Natural killer cell (primary cell): ENCODE measurements around the gene ABCB4. TPM values are rescaled to one million over a fixed set of nuclear protein-coding genes. Genes with fewer than 3 reads are reported as not detected.
A peak's percentile ranks its signal among the peaks of the same experiment; 100 is the strongest.

Source experiments
- ATAC-seq, 3 donors: fragments of 150-1000 bp in 2 of 3; fragments of 200-7000 bp in 1 of 3; cut with Tn5 transposase; 1 replicate in 1 of 3; 2 replicates in 2 of 3; pipeline ENCODE4 v1.10.0; 2021; ENCODE audit warnings: mild to moderate bottlenecking in 2 of 3, moderate library complexity in 2 of 3
- DNase-seq, 2 donors: peaks; one replicate each; pipeline versions ENCODE4 v3.0.0 to v3.0.0-alpha.2; 2013 to 2021; ENCODE audit warnings: mixed read lengths in 1 of 2
- H3K27ac ChIP-seq: one replicate; pipeline ENCODE4 v1.5.1; 2013; ENCODE audit warnings: mild to moderate bottlenecking, low read length
- H3K27me3 ChIP-seq: one replicate; pipeline ENCODE4 v1.6.1; 2013; ENCODE audit warnings: low read length; ENCODE audit not compliant: control insufficient read depth, insufficient read depth
- H3K36me3 ChIP-seq: one replicate; pipeline ENCODE4 v1.6.1; 2013; ENCODE audit warnings: low read length; ENCODE audit not compliant: control insufficient read depth, insufficient read depth
- H3K4me1 ChIP-seq: one replicate; pipeline ENCODE4 v1.6.1; 2013; ENCODE audit warnings: low read length; ENCODE audit not compliant: control insufficient read depth, insufficient read depth
- H3K4me3 ChIP-seq: one replicate; pipeline ENCODE4 v1.5.1; 2013; ENCODE audit warnings: low read length
- H3K9me3 ChIP-seq: one replicate; pipeline ENCODE4 v1.6.1; 2013; ENCODE audit warnings: low read length; ENCODE audit not compliant: control insufficient read depth, insufficient read depth
- H3K27ac Mint-ChIP-seq, 2 donors: one replicate each; pipeline ENCODE4 v1.8.0; 2022; ENCODE audit warnings: mild to moderate bottlenecking in 2 of 2, mixed read lengths in 2 of 2, moderate library complexity in 1 of 2
- H3K27me3 Mint-ChIP-seq, 2 donors: one replicate each; pipeline ENCODE4 v1.8.0; 2022; ENCODE audit warnings: low read depth in 2 of 2, mixed read lengths in 2 of 2
- H3K36me3 Mint-ChIP-seq: one replicate; pipeline ENCODE4 v1.8.0; 2022; ENCODE audit warnings: mixed read lengths
- H3K4me1 Mint-ChIP-seq, 2 donors: one replicate each; pipeline ENCODE4 v1.8.0; 2022; ENCODE audit warnings: mixed read lengths in 2 of 2
- H3K4me3 Mint-ChIP-seq: one replicate; pipeline ENCODE4 v1.8.0; 2022; ENCODE audit warnings: mild to moderate bottlenecking, moderate library complexity, mixed read lengths
- H3K9me3 Mint-ChIP-seq, 2 donors: one replicate each; pipeline ENCODE4 v1.8.0; 2022; ENCODE audit warnings: mixed read lengths in 2 of 2
- CTCF ChIP-seq: fragments of 200-600 bp; IDR thresholded peaks from one replicate; pipeline ENCODE4 v1.8.0; 2022; ENCODE audit warnings: antibody characterized with exemption
- WGBS: methylation state at CpG from one replicate; pipeline ENCODE4 v1.1.7; 2013; ENCODE audit warnings: missing lambda C conversion rate; ENCODE audit not compliant: insufficient coverage; 5-methylcytosine and 5-hydroxymethylcytosine counted together
- intact Hi-C: fragments of 100-400 bp; cut with micrococcal nuclease; formaldehyde crosslinking; loops from one replicate; pipeline ENCODE4 v1.14.2; 2022
- total RNA-seq, 4 donors: library from RNA; stranded (reverse); fragments of 120-200 nt in 1 of 4; gene quantifications; one replicate each; pipeline versions ENCODE4 v1.2.3 to v1.2.4, GENCODE V29; 2013 to 2022

The ABCB4 gene
- total RNA-seq, 3 donors from 2014 or later (not counting 1 experiment from before 2014, with no cell fraction given): 0.14 to 0.63 (median 0.50) TPM

- no peak overlapping the region for H3K4me3 Mint-ChIP-seq
Measured at GRCh38 chr7:87375662-87376435, 99.6 kb downstream of the ABCB4 start.

GRCh38 chr7:87370660-87371180, 104.8 kb downstream of the ABCB4 start:
- TF ChIP-seq CTCF: no peak
- Mint-ChIP-seq H3K4me3 (no peak overlapping the region), H3K27ac (no peak overlapping the region), H3K36me3 (no peaks in the 10 kb centered on the region), H3K9me3 (no peaks in the 10 kb centered on the region), H3K4me1 (no peaks in the 10 kb centered on the region), H3K27me3 (no peaks in the 10 kb centered on the region)
- WGBS: no CpG with 5 or more reads among the region's 1 CpG
- Histone ChIP-seq H3K4me3 (no peak overlapping the region), H3K27me3 (no peaks in the 10 kb centered on the region), H3K36me3 (no peaks in the 10 kb centered on the region), H3K4me1 (no peaks in the 10 kb centered on the region), H3K9me3 (no peaks in the 10 kb centered on the region), H3K27ac (no peak overlapping the region)
- ATAC-seq (no peak), DNase-seq (no peak)
- intact Hi-C loops: no loop called here

More at GRCh38 chr7:87375662-87376435, 99.6 kb downstream of the ABCB4 start:
- TF ChIP-seq CTCF: no peak
- WGBS: 94% methylated on average over 5 of the region's 5 CpGs
- H3K9me3 ChIP-seq: no peaks in the 10 kb centered on the region
- DNase-seq (no peak), ATAC-seq (no peak)
- intact Hi-C loops: no loop called here
- Mint-ChIP-seq H3K27ac (no peak overlapping the region), H3K4me1 (no peaks in the 10 kb centered on the region), H3K36me3 (no peaks in the 10 kb centered on the region), H3K9me3 (no peaks in the 10 kb centered on the region), H3K27me3 (no peaks in the 10 kb centered on the region)
- H3K27ac ChIP-seq: no peak overlapping the region
- H3K4me1 ChIP-seq: no peaks in the 10 kb centered on the region
- H3K27me3 ChIP-seq: no peaks in the 10 kb centered on the region
- peaks cover 6% of the 10 kb centered on the region for H3K36me3 ChIP-seq
- no peak overlapping the region for H3K4me3 ChIP-seq

- H3K27ac Mint-ChIP-seq: peak overlapping the region in 1 of 2 donors; percentile 43
- no peaks in the 10 kb centered on the region for H3K4me1 Mint-ChIP-seq
- intact Hi-C loops: no loop called here
- Histone ChIP-seq H3K36me3 (no peaks in the 10 kb centered on the region), H3K4me3 (no peak overlapping the region), H3K27me3 (no peaks in the 10 kb centered on the region), H3K9me3 (no peaks in the 10 kb centered on the region), H3K4me1 (no peaks in the 10 kb centered on the region), H3K27ac (peak overlapping the region; percentile 48)
- ATAC-seq (peak; percentile 83 to 94 (median 92)), DNase-seq (peak in 1 of 2 donors; percentile 61)
- no peak for TF ChIP-seq CTCF
- no peaks in the 10 kb centered on the region for H3K36me3 Mint-ChIP-seq
- H3K4me3 Mint-ChIP-seq: peak overlapping the region; percentile 18
- WGBS: 36% methylated on average over 4 of the region's 4 CpGs
- no peaks in the 10 kb centered on the region for H3K9me3 Mint-ChIP-seq
- no peaks in the 10 kb centered on the region for H3K27me3 Mint-ChIP-seq
Measured at GRCh38 chr7:87369216-87369615, 106.3 kb downstream of the ABCB4 start.

GRCh38 chr7:87364246-87364645, 111.2 kb downstream of the ABCB4 start:
- intact Hi-C loops: no loop called here
- no peak for TF ChIP-seq CTCF
- Mint-ChIP-seq H3K9me3 (no peaks in the 10 kb centered on the region), H3K4me1 (no peaks in the 10 kb centered on the region), H3K27ac (no peak overlapping the region), H3K27me3 (no peaks in the 10 kb centered on the region), H3K36me3 (no peaks in the 10 kb centered on the region), H3K4me3 (no peak overlapping the region)
- no peaks in the 10 kb centered on the region for H3K9me3 ChIP-seq
- H3K4me3 ChIP-seq: no peak overlapping the region
- DNase-seq (no peak), ATAC-seq (no peak)
- no peak overlapping the region for H3K27ac ChIP-seq
- H3K4me1 ChIP-seq: no peaks in the 10 kb centered on the region
- H3K27me3 ChIP-seq: no peaks in the 10 kb centered on the region
- H3K36me3 ChIP-seq: peaks cover 12% of the 10 kb centered on the region
